GM23248 (cell line): ENCODE measurements around the gene DPYSL5. TPM values are rescaled to one million over a fixed set of nuclear protein-coding genes. Genes with fewer than 3 reads are reported as not detected.

Source experiments
- DNase-seq: peaks from one replicate; pipeline ENCODE4 v3.0.0-alpha.2; 2015
- H2AFZ ChIP-seq: fragments of 200-600 bp; sonication (generic); 2 replicates; pipeline ENCODE4 v1.6.1; 2016; ENCODE audit warnings: antibody characterized with exemption
- H3F3A ChIP-seq: fragments of 200-600 bp; sonication (generic); 2 replicates; pipeline ENCODE4 v1.6.1; 2016; ENCODE audit warnings: mild to moderate bottlenecking, antibody characterized with exemption, mixed run types; ENCODE audit not compliant: insufficient read depth
- H3K27ac ChIP-seq: fragments of 200-600 bp; sonication (generic); 2 replicates; pipeline ENCODE4 v1.5.1; 2016; ENCODE audit warnings: mild to moderate bottlenecking
- H3K27me3 ChIP-seq: fragments of 200-600 bp; sonication (generic); replicated peaks from 2 replicates; pipeline ENCODE4 v1.6.1; 2016; ENCODE audit warnings: mild to moderate bottlenecking; ENCODE audit not compliant: insufficient read depth
- H3K36me3 ChIP-seq: fragments of 200-600 bp; sonication (generic); 2 replicates; pipeline ENCODE4 v1.6.1; 2016; ENCODE audit warnings: low read depth, mild to moderate bottlenecking
- H3K4me1 ChIP-seq: fragments of 200-600 bp; sonication (generic); 2 replicates; pipeline ENCODE4 v1.6.1; 2016; ENCODE audit warnings: mild to moderate bottlenecking; ENCODE audit not compliant: insufficient read depth
- H3K4me2 ChIP-seq: fragments of 200-600 bp; sonication (generic); one replicate; pipeline ENCODE4 v1.6.1; 2016; ENCODE audit warnings: mild to moderate bottlenecking; ENCODE audit not compliant: unreplicated experiment
- H3K4me3 ChIP-seq: fragments of 200-600 bp; sonication (generic); 2 replicates; pipeline ENCODE4 v1.5.1; 2016; ENCODE audit warnings: mild to moderate bottlenecking
- H3K79me2 ChIP-seq: fragments of 200-600 bp; sonication (generic); 2 replicates; pipeline ENCODE4 v1.6.1; 2016; ENCODE audit warnings: mild to moderate bottlenecking; ENCODE audit not compliant: insufficient read depth
- H3K9ac ChIP-seq: fragments of 200-600 bp; sonication (generic); 2 replicates; pipeline ENCODE4 v1.6.1; 2016; ENCODE audit warnings: mild to moderate bottlenecking
- H3K9me2 ChIP-seq: fragments of 200-600 bp; sonication (generic); 2 replicates; pipeline ENCODE4 v1.6.1; 2016; ENCODE audit warnings: mixed run types, mild to moderate bottlenecking, moderate library complexity; ENCODE audit not compliant: insufficient read depth
- H3K9me3 ChIP-seq: fragments of 200-600 bp; sonication (generic); one replicate; pipeline ENCODE4 v1.6.1; 2017; ENCODE audit warnings: low read depth
- H4K20me1 ChIP-seq: fragments of 200-600 bp; sonication (generic); 2 replicates; pipeline ENCODE4 v1.6.0; 2016; ENCODE audit not compliant: insufficient read depth
- EZH2 ChIP-seq: fragments of 200-600 bp; sonication (generic); IDR thresholded peaks from 2 replicates; pipeline ENCODE4 v1.6.1; 2018; ENCODE audit warnings: antibody characterized with exemption, mild to moderate bottlenecking; ENCODE audit not compliant: insufficient read depth, poor library complexity, severe bottlenecking
- EZH2phosphoT487 ChIP-seq: fragments of 200-600 bp; sonication (generic); IDR thresholded peaks from 2 replicates; pipeline ENCODE4 v1.6.1; 2018; ENCODE audit warnings: antibody characterized with exemption, moderate library complexity, mild to moderate bottlenecking, low read depth; ENCODE audit not compliant: insufficient read depth
- WGBS, 2 experiments: methylation state at CpG; one replicate each; pipeline ENCODE4 v1.1.6; 2015 to 2017; ENCODE audit warnings: low lambda C conversion rate in 2 of 2, low coverage in 1 of 2; ENCODE audit errors: missing lambda C conversion rate in 2 of 2; 5-methylcytosine and 5-hydroxymethylcytosine counted together
- in situ Hi-C: fragments of 300-500 bp; cut with MboI; formaldehyde crosslinking; loops from 2 replicates; pipeline ENCODE4 v1.15.0; 2020
- polyA plus RNA-seq: library from polyadenylated mRNA; unstranded; fragments of >200 nt; fragmentation: Nextera tagmentation; extraction: Ambion mirVana; gene quantifications from 2 replicates; pipeline ENCODE4 v1.2.1, GENCODE V29; 2016
- total RNA-seq: library from RNA; depleted of rRNA; stranded (reverse); fragments of >200 nt; shearing (Covaris generic); gene quantifications from 2 replicates; pipeline ENCODE4 v1.2.3, GENCODE V29; 2014

The DPYSL5 gene
- total and polyA plus RNA-seq, 2 experiments from 2014 or later = not detected

GRCh38 chr2:26892922-26893524 lies 45.1 kb downstream of the DPYSL5 start:
- no peak overlapping the region for H3K4me2 ChIP-seq
- no peaks in the 10 kb centered on the region for H4K20me1 ChIP-seq
- 57 to 70% methylated on average over 3 of the region's 3 CpGs for WGBS, 2 experiments
- H3K4me3 ChIP-seq = no peak overlapping the region
- no peaks in the 10 kb centered on the region for H3K9me3 ChIP-seq
- no peak overlapping the region for H3K9ac ChIP-seq
- in situ Hi-C loops = no loop called here
- no peak overlapping the region for H2AFZ ChIP-seq
- no peak overlapping the region for H3K27ac ChIP-seq
- TF ChIP-seq EZH2phosphoT487 = no peak
- TF ChIP-seq EZH2 = no peak
- H3F3A ChIP-seq = no peaks in the 10 kb centered on the region
- H3K79me2 ChIP-seq = no peaks in the 10 kb centered on the region
- H3K9me2 ChIP-seq = no peaks in the 10 kb centered on the region
- DNase-seq = no peak
- peaks cover 54% of the 10 kb centered on the region for H3K27me3 ChIP-seq
- no peaks in the 10 kb centered on the region for H3K36me3 ChIP-seq
- H3K4me1 ChIP-seq = no peaks in the 10 kb centered on the region

- Histone ChIP-seq H3K9me2 (no peaks in the 10 kb centered on the region), H3K27me3 (peaks cover 48% of the 10 kb centered on the region), H3K27ac (no peak overlapping the region), H3K9me3 (no peaks in the 10 kb centered on the region), H3K9ac (no peak overlapping the region), H4K20me1 (no peaks in the 10 kb centered on the region), H3K4me1 (no peaks in the 10 kb centered on the region), H3K79me2 (no peaks in the 10 kb centered on the region), H3K4me3 (no peak overlapping the region), H2AFZ (no peak overlapping the region), H3F3A (no peaks in the 10 kb centered on the region), H3K4me2 (no peak overlapping the region), H3K36me3 (no peaks in the 10 kb centered on the region)
- no peak for DNase-seq
- no peak for TF ChIP-seq EZH2
- TF ChIP-seq EZH2phosphoT487 = no peak
- WGBS, 2 experiments = 30 to 40% methylated on average over 2 of the region's 2 CpGs
- in situ Hi-C loops = no loop called here
Observed at GRCh38 chr2:26894136-26894535, 46.2 kb downstream of the DPYSL5 start.

GRCh38 chr2:26897807-26898479 lies 50.0 kb downstream of the DPYSL5 start:
- H3F3A ChIP-seq = no peaks in the 10 kb centered on the region
- H3K27ac ChIP-seq = no peak overlapping the region
- H3K9me3 ChIP-seq = no peaks in the 10 kb centered on the region
- H4K20me1 ChIP-seq = no peaks in the 10 kb centered on the region
- H3K4me3 ChIP-seq = no peak overlapping the region
- no peaks in the 10 kb centered on the region for H3K9me2 ChIP-seq
- in situ Hi-C loops = no loop called here
- H3K9ac ChIP-seq = no peak overlapping the region
- TF ChIP-seq EZH2 (no peak), EZH2phosphoT487 (no peak)
- no peak overlapping the region for H3K4me2 ChIP-seq
- H3K36me3 ChIP-seq = no peaks in the 10 kb centered on the region
- H3K27me3 ChIP-seq = peaks cover 38% of the 10 kb centered on the region
- DNase-seq = no peak
- no peaks in the 10 kb centered on the region for H3K79me2 ChIP-seq
- WGBS, 2 experiments = 27 to 33% methylated on average over 3 of the region's 3 CpGs
- H2AFZ ChIP-seq = no peak overlapping the region
- no peaks in the 10 kb centered on the region for H3K4me1 ChIP-seq

GRCh38 chr2:26898480-26899078 lies 50.6 kb downstream of the DPYSL5 start:
- H4K20me1 ChIP-seq = no peaks in the 10 kb centered on the region
- H2AFZ ChIP-seq = no peak overlapping the region
- no peak for DNase-seq
- H3F3A ChIP-seq = no peaks in the 10 kb centered on the region
- no peak overlapping the region for H3K4me2 ChIP-seq
- WGBS, 2 experiments = 81 to 84% methylated on average over 15 of the region's 15 CpGs
- no peak overlapping the region for H3K4me3 ChIP-seq
- no peaks in the 10 kb centered on the region for H3K36me3 ChIP-seq
- TF ChIP-seq EZH2 (no peak), EZH2phosphoT487 (no peak)
- H3K27ac ChIP-seq = no peak overlapping the region
- H3K9me3 ChIP-seq = no peaks in the 10 kb centered on the region
- H3K4me1 ChIP-seq = no peaks in the 10 kb centered on the region
- H3K79me2 ChIP-seq = no peaks in the 10 kb centered on the region
- H3K9ac ChIP-seq = no peak overlapping the region
- in situ Hi-C loops = no loop called here
- H3K9me2 ChIP-seq = no peaks in the 10 kb centered on the region
- H3K27me3 ChIP-seq = peaks cover 42% of the 10 kb centered on the region
